Neural cell (in vitro differentiated cells): Measurements from ENCODE around the gene AK5. TPM values are rescaled to one million over a fixed set of nuclear protein-coding genes. Genes with fewer than 3 reads are reported as not detected.

Experiments
- H2AFZ ChIP-seq: fragments of 200-600, 300-800 bp; sonication (generic), shearing (Covaris generic); 2 replicates; pipeline ENCODE4 v1.6.0; 2014; ENCODE audit warnings: low read depth, mild to moderate bottlenecking, antibody characterized with exemption, low read length, moderate library complexity
- H3F3A ChIP-seq: fragments of 200-600 bp; shearing (Covaris generic); 2 replicates; pipeline ENCODE4 v1.6.1; 2016; ENCODE audit warnings: mild to moderate bottlenecking, moderate library complexity, mixed read lengths, antibody characterized with exemption, low read length; ENCODE audit not compliant: insufficient read depth, poor library complexity, severe bottlenecking
- H3K27ac ChIP-seq: fragments of 200-600, 300-800 bp; sonication (generic), shearing (Covaris generic); 2 replicates; pipeline ENCODE4 v1.5.1; 2014; ENCODE audit warnings: mild to moderate bottlenecking, low read length, moderate library complexity
- H3K27me3 ChIP-seq: fragments of 300-800, 200-600 bp; sonication (generic), shearing (Covaris generic); 2 replicates; pipeline ENCODE4 v1.6.0; 2014; ENCODE audit warnings: mild to moderate bottlenecking, low read depth, low read length, moderate library complexity; ENCODE audit not compliant: insufficient read depth
- H3K36me3 ChIP-seq: fragments of 300-800, 200-600 bp; sonication (generic), shearing (Covaris generic); 2 replicates; pipeline ENCODE4 v1.5.1; 2014; ENCODE audit warnings: mild to moderate bottlenecking, antibody characterized with exemption, low read length, moderate library complexity; ENCODE audit not compliant: insufficient read depth
- H3K4me2 ChIP-seq: fragments of 300-800, 200-600 bp; sonication (generic), shearing (Covaris generic); 2 replicates; pipeline ENCODE4 v1.6.0; 2014; ENCODE audit warnings: mild to moderate bottlenecking, low read length
- H3K4me3 ChIP-seq: fragments of 300-800, 200-600 bp; sonication (generic), shearing (Covaris generic); 2 replicates; pipeline ENCODE4 v1.5.1; 2014; ENCODE audit warnings: mild to moderate bottlenecking, low read length, moderate library complexity
- H3K79me2 ChIP-seq: fragments of 200-600 bp; shearing (Covaris generic); replicated peaks from 2 replicates; pipeline ENCODE4 v1.6.0; 2014; ENCODE audit warnings: mild to moderate bottlenecking, low read length, moderate library complexity; ENCODE audit not compliant: insufficient read depth
- H3K9ac ChIP-seq: fragments of 300-800, 200-600 bp; sonication (generic), shearing (Covaris generic); 2 replicates; pipeline ENCODE4 v1.6.1; 2016; ENCODE audit warnings: mild to moderate bottlenecking, low read length, mixed read lengths
- H3K9me2 ChIP-seq: fragments of 200-600 bp; shearing (Covaris generic); 2 replicates; pipeline ENCODE4 v1.6.1; 2016; ENCODE audit warnings: mild to moderate bottlenecking, low read length, mixed read lengths; ENCODE audit not compliant: insufficient read depth
- H3K9me3 ChIP-seq: fragments of 200-600, 300-800 bp; sonication (generic), shearing (Covaris generic); 2 replicates; pipeline ENCODE4 v1.6.1; 2016; ENCODE audit warnings: mild to moderate bottlenecking, mixed run types, low read length, moderate library complexity, mixed read lengths
- H4K20me1 ChIP-seq: fragments of 200-600 bp; shearing (Covaris generic); 2 replicates; pipeline ENCODE4 v1.6.1; 2016; ENCODE audit warnings: mild to moderate bottlenecking, mixed run types; ENCODE audit not compliant: insufficient read depth
- EP300 ChIP-seq: fragments of 450-650 bp; conservative IDR thresholded peaks from 2 replicates; pipeline ENCODE4 v1.6.1; 2014; ENCODE audit warnings: antibody characterized with exemption, mild to moderate bottlenecking, moderate library complexity; ENCODE audit not compliant: poor library complexity, severe bottlenecking
- EZH2 ChIP-seq: fragments of 200-600, 300-800 bp; shearing (Covaris generic), sonication (generic); IDR thresholded peaks from 2 replicates; pipeline ENCODE4 v1.6.1; 2014; ENCODE audit warnings: antibody characterized with exemption, low read length, borderline replicate concordance, mild to moderate bottlenecking; ENCODE audit not compliant: insufficient read depth, poor library complexity, severe bottlenecking
- MXI1 ChIP-seq: fragments of 450-650 bp; conservative IDR thresholded peaks from 2 replicates; pipeline ENCODE4 v1.6.1; 2014; ENCODE audit warnings: antibody characterized with exemption, mild to moderate bottlenecking; ENCODE audit not compliant: poor library complexity, severe bottlenecking
- POLR2AphosphoS5 ChIP-seq: IDR thresholded peaks from 2 replicates; pipeline ENCODE4 v1.6.1; 2012
- RAD21 ChIP-seq: fragments of 450-650 bp; conservative IDR thresholded peaks from 2 replicates; pipeline ENCODE4 v1.6.1; 2014; ENCODE audit warnings: antibody characterized with exemption, mild to moderate bottlenecking, moderate library complexity
- SMC3 ChIP-seq: fragments of 450-650 bp; conservative IDR thresholded peaks from 2 replicates; pipeline ENCODE4 v1.6.1; 2014; ENCODE audit warnings: antibody characterized with exemption, mild to moderate bottlenecking, moderate library complexity; ENCODE audit not compliant: poor library complexity
- TAF1 ChIP-seq: IDR thresholded peaks from 2 replicates; pipeline ENCODE4 v1.6.1; 2012; ENCODE audit warnings: low read depth
- polyA plus RNA-seq: library from polyadenylated mRNA; depleted of rRNA; stranded (reverse); fragments of >200 nt; gene quantifications from 2 replicates; pipeline ENCODE4 v1.2.3, GENCODE V29; 2014
- TF ChIP-seq, protein P1 (sequence below): fragments of 450-650 bp; IDR thresholded peaks from 2 replicates; pipeline ENCODE4 v1.5.1; 2014; ENCODE audit warnings: antibody characterized with exemption, mild to moderate bottlenecking, moderate library complexity; ENCODE audit not compliant: poor library complexity, severe bottlenecking
- TF ChIP-seq, protein P2 (sequence below): IDR thresholded peaks from 2 replicates; pipeline ENCODE4 v1.6.1; 2012; ENCODE audit warnings: borderline replicate concordance

AK5 gene
- polyA plus RNA-seq, 1 donor from 2014 or later: 7.1 TPM

GRCh38 chr1:77582905-77583304 lies 301.1 kb downstream of the AK5 start:
- H3K4me2 ChIP-seq: no peak overlapping the region
- no peaks in the 10 kb centered on the region for H3K36me3 ChIP-seq
- H3K9me2 ChIP-seq: no peaks in the 10 kb centered on the region
- H4K20me1 ChIP-seq: no peaks in the 10 kb centered on the region
- TF ChIP-seq, protein P1, sequence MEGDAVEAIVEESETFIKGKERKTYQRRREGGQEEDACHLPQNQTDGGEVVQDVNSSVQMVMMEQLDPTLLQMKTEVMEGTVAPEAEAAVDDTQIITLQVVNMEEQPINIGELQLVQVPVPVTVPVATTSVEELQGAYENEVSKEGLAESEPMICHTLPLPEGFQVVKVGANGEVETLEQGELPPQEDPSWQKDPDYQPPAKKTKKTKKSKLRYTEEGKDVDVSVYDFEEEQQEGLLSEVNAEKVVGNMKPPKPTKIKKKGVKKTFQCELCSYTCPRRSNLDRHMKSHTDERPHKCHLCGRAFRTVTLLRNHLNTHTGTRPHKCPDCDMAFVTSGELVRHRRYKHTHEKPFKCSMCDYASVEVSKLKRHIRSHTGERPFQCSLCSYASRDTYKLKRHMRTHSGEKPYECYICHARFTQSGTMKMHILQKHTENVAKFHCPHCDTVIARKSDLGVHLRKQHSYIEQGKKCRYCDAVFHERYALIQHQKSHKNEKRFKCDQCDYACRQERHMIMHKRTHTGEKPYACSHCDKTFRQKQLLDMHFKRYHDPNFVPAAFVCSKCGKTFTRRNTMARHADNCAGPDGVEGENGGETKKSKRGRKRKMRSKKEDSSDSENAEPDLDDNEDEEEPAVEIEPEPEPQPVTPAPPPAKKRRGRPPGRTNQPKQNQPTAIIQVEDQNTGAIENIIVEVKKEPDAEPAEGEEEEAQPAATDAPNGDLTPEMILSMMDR: no peak
- TF ChIP-seq TAF1: no peak
- no peak for TF ChIP-seq RAD21
- no peak for TF ChIP-seq POLR2AphosphoS5
- TF ChIP-seq EP300: no peak
- TF ChIP-seq, protein P2, sequence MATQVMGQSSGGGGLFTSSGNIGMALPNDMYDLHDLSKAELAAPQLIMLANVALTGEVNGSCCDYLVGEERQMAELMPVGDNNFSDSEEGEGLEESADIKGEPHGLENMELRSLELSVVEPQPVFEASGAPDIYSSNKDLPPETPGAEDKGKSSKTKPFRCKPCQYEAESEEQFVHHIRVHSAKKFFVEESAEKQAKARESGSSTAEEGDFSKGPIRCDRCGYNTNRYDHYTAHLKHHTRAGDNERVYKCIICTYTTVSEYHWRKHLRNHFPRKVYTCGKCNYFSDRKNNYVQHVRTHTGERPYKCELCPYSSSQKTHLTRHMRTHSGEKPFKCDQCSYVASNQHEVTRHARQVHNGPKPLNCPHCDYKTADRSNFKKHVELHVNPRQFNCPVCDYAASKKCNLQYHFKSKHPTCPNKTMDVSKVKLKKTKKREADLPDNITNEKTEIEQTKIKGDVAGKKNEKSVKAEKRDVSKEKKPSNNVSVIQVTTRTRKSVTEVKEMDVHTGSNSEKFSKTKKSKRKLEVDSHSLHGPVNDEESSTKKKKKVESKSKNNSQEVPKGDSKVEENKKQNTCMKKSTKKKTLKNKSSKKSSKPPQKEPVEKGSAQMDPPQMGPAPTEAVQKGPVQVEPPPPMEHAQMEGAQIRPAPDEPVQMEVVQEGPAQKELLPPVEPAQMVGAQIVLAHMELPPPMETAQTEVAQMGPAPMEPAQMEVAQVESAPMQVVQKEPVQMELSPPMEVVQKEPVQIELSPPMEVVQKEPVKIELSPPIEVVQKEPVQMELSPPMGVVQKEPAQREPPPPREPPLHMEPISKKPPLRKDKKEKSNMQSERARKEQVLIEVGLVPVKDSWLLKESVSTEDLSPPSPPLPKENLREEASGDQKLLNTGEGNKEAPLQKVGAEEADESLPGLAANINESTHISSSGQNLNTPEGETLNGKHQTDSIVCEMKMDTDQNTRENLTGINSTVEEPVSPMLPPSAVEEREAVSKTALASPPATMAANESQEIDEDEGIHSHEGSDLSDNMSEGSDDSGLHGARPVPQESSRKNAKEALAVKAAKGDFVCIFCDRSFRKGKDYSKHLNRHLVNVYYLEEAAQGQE: no peak
- no peak for TF ChIP-seq MXI1
- TF ChIP-seq EZH2: no peak
- no peak for TF ChIP-seq SMC3
- H3F3A ChIP-seq: no peaks in the 10 kb centered on the region
- H3K27me3 ChIP-seq: no peaks in the 10 kb centered on the region
- no peak overlapping the region for H3K4me3 ChIP-seq
- H3K27ac ChIP-seq: no peak overlapping the region
- H3K9me3 ChIP-seq: no peaks in the 10 kb centered on the region
- no peak overlapping the region for H2AFZ ChIP-seq
- H3K79me2 ChIP-seq: no peaks in the 10 kb centered on the region
- no peak overlapping the region for H3K9ac ChIP-seq

DNA sequence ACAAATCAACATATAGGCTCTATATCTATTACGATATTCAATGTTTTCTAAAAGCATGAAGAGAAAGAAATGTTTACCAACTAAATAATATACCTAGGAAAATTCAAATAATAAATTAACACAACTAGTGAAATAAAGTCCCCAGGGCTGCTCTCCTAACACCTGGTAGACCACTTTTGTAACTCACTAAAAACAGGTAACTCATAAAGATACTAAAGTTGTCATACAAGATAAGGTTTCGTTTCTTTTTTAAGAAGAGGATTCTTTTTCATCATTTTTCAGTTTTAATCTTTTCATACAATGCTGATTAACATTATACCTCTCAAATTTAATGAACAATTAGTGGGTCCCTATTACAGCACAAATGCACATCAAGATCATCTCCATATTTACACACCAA lies 301.7 kb downstream of the AK5 start:
- no peak overlapping the region for H3K27ac ChIP-seq
- H3K9me3 ChIP-seq: no peaks in the 10 kb centered on the region
- no peaks in the 10 kb centered on the region for H3K27me3 ChIP-seq
- H4K20me1 ChIP-seq: no peaks in the 10 kb centered on the region
- H2AFZ ChIP-seq: no peak overlapping the region
- H3K9ac ChIP-seq: no peak overlapping the region
- H3K9me2 ChIP-seq: no peaks in the 10 kb centered on the region
- H3K36me3 ChIP-seq: no peaks in the 10 kb centered on the region
- H3F3A ChIP-seq: no peaks in the 10 kb centered on the region
- no peak for TF ChIP-seq EP300
- TF ChIP-seq MXI1: no peak
- no peak for TF ChIP-seq SMC3
- TF ChIP-seq, protein P2: no peak
- TF ChIP-seq POLR2AphosphoS5: no peak
- TF ChIP-seq TAF1: no peak
- TF ChIP-seq, protein P1: no peak
- TF ChIP-seq RAD21: no peak
- TF ChIP-seq EZH2: no peak
- H3K79me2 ChIP-seq: no peaks in the 10 kb centered on the region
- H3K4me2 ChIP-seq: no peak overlapping the region
- H3K4me3 ChIP-seq: no peak overlapping the region
